ENCODE measurements around the gene PRDM12. TPM values are rescaled to one million over a fixed set of nuclear protein-coding genes. Genes with fewer than 3 reads are reported as not detected.

The PRDM12 gene
- total and polyA plus RNA-seq, 2 of the 8 experiments (the other 6 are each of a cell fraction or from before 2014, with no cell fraction given) = 0.14 to 0.22 TPM

- no peak for TF ChIP-seq ATF2 (IDR thresholded peaks at IDR 0.05; ENCODE audit: low read length)
These were observed at the start of gene PRDM12 (continued) for GRCh38 chr9:130664251-130665028.
